IPS-18c (cell line): ENCODE data around the gene UGP2.

Source experiments
- H3K4me3 ChIP-seq: 2 replicates; pipeline ENCODE4 v1.7.0; 2013; ENCODE audit warnings: low read depth, mild to moderate bottlenecking, low read length, moderate library complexity; ENCODE audit not compliant: insufficient read depth
- H3K9me3 ChIP-seq: one replicate; pipeline ENCODE4 v1.6.1; 2013; ENCODE audit warnings: mild to moderate bottlenecking, low read length, moderate library complexity; ENCODE audit not compliant: control insufficient read depth, insufficient read depth

Gene UGP2

GRCh38 chr2:63853527-63854310, 12.0 kb downstream of the UGP2 start:
- no peaks in the 10 kb centered on the region for H3K9me3 ChIP-seq
- no peak overlapping the region for H3K4me3 ChIP-seq

GRCh38 chr2:63855418-63856302, 14.0 kb downstream of the UGP2 start:
- Histone ChIP-seq H3K4me3 (no peak overlapping the region), H3K9me3 (no peaks in the 10 kb centered on the region)

GRCh38 chr2:63856303-63856603, 14.6 kb downstream of the UGP2 start:
- Histone ChIP-seq H3K9me3 (no peaks in the 10 kb centered on the region), H3K4me3 (no peak overlapping the region)

- Histone ChIP-seq H3K4me3 (no peak overlapping the region), H3K9me3 (no peaks in the 10 kb centered on the region)
These were observed 16.6 kb downstream of the UGP2 start for GRCh38 chr2:63858291-63858690.

- Histone ChIP-seq H3K9me3 (no peaks in the 10 kb centered on the region), H3K4me3 (no peak overlapping the region)
These were observed 19.6 kb downstream of the UGP2 start for GRCh38 chr2:63861220-63861822.

- Histone ChIP-seq H3K9me3 (no peaks in the 10 kb centered on the region), H3K4me3 (no peak overlapping the region)
These were observed 21.1 kb downstream of the UGP2 start for GRCh38 chr2:63862806-63863205.

GRCh38 chr2:63863707-63864106, 22.0 kb downstream of the UGP2 start:
- Histone ChIP-seq H3K4me3 (no peak overlapping the region), H3K9me3 (no peaks in the 10 kb centered on the region)

- no peak overlapping the region for H3K4me3 ChIP-seq
- no peaks in the 10 kb centered on the region for H3K9me3 ChIP-seq
These were observed 23.6 kb downstream of the UGP2 start for GRCh38 chr2:63865159-63865799.

- Histone ChIP-seq H3K4me3 (no peak overlapping the region), H3K9me3 (no peaks in the 10 kb centered on the region)
These were observed 24.5 kb downstream of the UGP2 start for GRCh38 chr2:63866009-63866709.

GRCh38 chr2:63870679-63871078, 29.0 kb downstream of the UGP2 start:
- H3K4me3 ChIP-seq = no peak overlapping the region
- no peaks in the 10 kb centered on the region for H3K9me3 ChIP-seq

GRCh38 chr2:63871864-63872263, 30.2 kb downstream of the UGP2 start:
- H3K4me3 ChIP-seq = no peak overlapping the region

GRCh38 chr2:63872571-63873328, 31.1 kb downstream of the UGP2 start:
- no peak overlapping the region for H3K4me3 ChIP-seq
- no peaks in the 10 kb centered on the region for H3K9me3 ChIP-seq

More at GRCh38 chr2:63871864-63872263, 30.2 kb downstream of the UGP2 start:
- no peaks in the 10 kb centered on the region for H3K9me3 ChIP-seq

GRCh38 chr2:63874204-63875130, 32.8 kb downstream of the UGP2 start:
- Histone ChIP-seq H3K4me3 (no peak overlapping the region), H3K9me3 (no peaks in the 10 kb centered on the region)

- Histone ChIP-seq H3K9me3 (no peaks in the 10 kb centered on the region), H3K4me3 (no peak overlapping the region)
These were observed 33.4 kb downstream of the UGP2 start for GRCh38 chr2:63875131-63875527.

GRCh38 chr2:63875559-63876245, 34.0 kb downstream of the UGP2 start:
- Histone ChIP-seq H3K9me3 (no peaks in the 10 kb centered on the region), H3K4me3 (no peak overlapping the region)
